Colonic mucosa (tissue), 4 donors: ENCODE data around the gene TNKS2. TPM values are rescaled to one million over a fixed set of nuclear protein-coding genes. Genes with fewer than 3 reads are reported as not detected.

Source experiments
- DNase-seq: peaks from one replicate; pipeline ENCODE4 v3.0.0-alpha.2; 2020
- H3K27ac ChIP-seq: fragments of 200-600 bp; one replicate; pipeline ENCODE4 v1.8.0; 2021
- H3K27me3 ChIP-seq: fragments of 200-600 bp; one replicate; pipeline ENCODE4 v1.8.0; 2021
- H3K36me3 ChIP-seq: fragments of 200-600 bp; one replicate; pipeline ENCODE4 v1.8.0; 2021
- H3K4me1 ChIP-seq: fragments of 200-600 bp; one replicate; pipeline ENCODE4 v1.8.0; 2021; ENCODE audit warnings: mild to moderate bottlenecking
- H3K4me3 ChIP-seq: fragments of 200-600 bp; one replicate; pipeline ENCODE4 v1.8.0; 2021
- H3K9ac ChIP-seq, 2 donors: one replicate each; pipeline ENCODE4 v1.7.0; 2013; ENCODE audit warnings: control low read depth in 2 of 2, low read depth in 2 of 2, low read length in 2 of 2
- H3K9me3 ChIP-seq: fragments of 200-600 bp; one replicate; pipeline ENCODE4 v1.8.0; 2021
- CTCF ChIP-seq: fragments of 200-600 bp; IDR thresholded peaks from one replicate; pipeline ENCODE4 v1.8.0; 2022; ENCODE audit warnings: antibody characterized with exemption, mild to moderate bottlenecking
- intact Hi-C: fragments of 100-400 bp; cut with DNase I; formaldehyde crosslinking; loops from one replicate; pipeline ENCODE4 v1.14.1; 2022
- total RNA-seq, 2 donors: library from RNA; stranded (reverse); fragmentation: NEBNext Ultra II Directional in 1 of 2; extraction: Animal tissue kit (Norgen Biotek cat#: 25700) in 1 of 2; gene quantifications; one replicate each; pipeline ENCODE4 v1.2.1, GENCODE V29; 2021
- donor health status: healthy.
- donor health status: DM: no; HTN: no; CAD: no.
- donor health status: DM: no; HTN: no; CAD: no.

TNKS2 gene
- total RNA-seq, 2 donors from 2014 or later, result 19.3 to 34.1 TPM

DNA sequence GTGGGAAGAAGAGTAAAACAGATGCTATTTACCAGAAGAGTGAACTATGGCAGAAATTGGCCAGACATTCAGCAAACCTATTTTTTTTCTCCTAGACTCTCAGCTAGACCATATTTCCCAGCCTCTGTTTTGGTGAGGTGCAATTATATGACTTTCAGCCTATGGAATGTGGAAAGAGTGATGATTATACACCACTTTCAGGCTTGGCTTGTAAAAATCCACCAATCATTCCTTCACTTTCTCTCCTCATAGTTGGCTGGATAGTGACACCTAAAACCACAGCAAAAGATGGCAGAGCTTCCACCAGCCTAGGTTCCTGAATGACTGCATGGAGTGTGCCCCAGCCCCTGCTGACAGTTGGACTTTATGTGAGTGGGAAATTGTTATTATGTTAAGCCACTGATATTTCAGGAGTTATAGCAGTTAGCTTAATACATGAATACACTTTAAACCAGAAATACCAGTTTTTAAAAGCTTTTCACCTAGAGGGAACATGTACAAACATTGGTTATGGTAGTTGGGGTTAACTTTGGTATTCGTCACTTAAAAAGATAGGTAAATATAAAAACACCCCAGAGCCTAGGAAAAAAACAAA lies 19.1 kb upstream of the TNKS2 start:
- Histone ChIP-seq H3K9ac (no peak overlapping the region), H3K36me3 (no peaks in the 10 kb centered on the region), H3K27me3 (no peaks in the 10 kb centered on the region), H3K4me3 (no peak overlapping the region), H3K9me3 (no peaks in the 10 kb centered on the region), H3K27ac (no peak overlapping the region), H3K4me1 (no peaks in the 10 kb centered on the region)
- intact Hi-C loops, result no loop called here
- TF ChIP-seq CTCF, result no peak
- DNase-seq, result no peak

GRCh38 chr10:91782539-91782938 lies 15.7 kb upstream of the TNKS2 start:
- DNase-seq, result no peak
- Histone ChIP-seq H3K27me3 (no peaks in the 10 kb centered on the region), H3K4me1 (no peaks in the 10 kb centered on the region), H3K9me3 (no peaks in the 10 kb centered on the region), H3K27ac (no peak overlapping the region), H3K4me3 (no peak overlapping the region), H3K9ac (no peak overlapping the region), H3K36me3 (no peaks in the 10 kb centered on the region)
- TF ChIP-seq CTCF, result no peak
- intact Hi-C loops, result no loop called here

GRCh38 chr10:91785830-91786229 lies 12.4 kb upstream of the TNKS2 start:
- Histone ChIP-seq H3K27ac (no peak overlapping the region), H3K9ac (no peak overlapping the region), H3K36me3 (no peaks in the 10 kb centered on the region), H3K4me3 (no peak overlapping the region), H3K4me1 (no peaks in the 10 kb centered on the region), H3K27me3 (no peaks in the 10 kb centered on the region), H3K9me3 (no peaks in the 10 kb centered on the region)
- intact Hi-C loops, result no loop called here
- TF ChIP-seq CTCF, result no peak
- no peak for DNase-seq

DNA sequence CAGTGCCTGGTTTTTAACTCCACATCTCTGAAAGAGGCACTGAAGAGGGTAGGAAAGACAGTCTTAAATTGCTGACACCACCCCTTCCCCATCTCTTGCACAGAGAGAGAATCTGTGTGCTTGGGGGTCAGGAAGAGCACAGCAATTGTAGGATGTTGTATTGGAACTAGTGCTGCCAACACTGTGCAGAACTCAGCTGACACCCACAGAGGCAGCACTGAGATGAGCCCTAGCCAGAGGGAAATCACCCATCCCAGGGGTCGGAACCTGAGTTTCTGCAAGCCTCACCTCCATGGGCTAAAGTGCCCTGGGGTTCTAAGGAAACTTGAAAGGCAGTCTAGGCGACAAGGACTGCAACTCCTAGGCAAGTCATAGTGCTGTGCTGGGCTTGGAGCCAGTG lies 11.0 kb upstream of the TNKS2 start:
- intact Hi-C loops, result no loop called here
- no peak overlapping the region for H3K9ac ChIP-seq
- no peaks in the 10 kb centered on the region for H3K4me1 ChIP-seq
- H3K4me3 ChIP-seq, result no peak overlapping the region
- DNase-seq, result no peak
- TF ChIP-seq CTCF, result no peak
- H3K9me3 ChIP-seq, result no peaks in the 10 kb centered on the region
- H3K27me3 ChIP-seq, result no peaks in the 10 kb centered on the region
- no peaks in the 10 kb centered on the region for H3K36me3 ChIP-seq
- no peak overlapping the region for H3K27ac ChIP-seq

DNA sequence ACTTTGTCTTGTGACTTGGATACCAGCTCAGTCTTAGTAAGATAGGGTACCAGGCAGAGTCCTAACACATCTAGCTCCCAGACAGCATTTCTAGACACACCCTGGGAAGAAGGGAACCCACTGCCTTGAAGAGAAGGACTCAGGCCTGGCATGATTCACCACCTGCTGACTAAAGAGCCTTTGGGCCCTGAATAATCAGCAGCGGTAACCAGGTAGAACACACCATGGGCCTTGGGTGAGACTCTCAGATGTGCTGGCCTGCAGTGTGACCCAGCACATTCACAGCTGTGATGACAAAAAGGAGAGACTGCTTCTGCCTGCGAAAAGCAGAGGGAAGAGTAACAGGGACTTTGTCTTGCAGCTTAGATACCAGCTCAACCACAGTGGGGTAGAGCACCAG lies 10.4 kb upstream of the TNKS2 start:
- intact Hi-C loops, result no loop called here
- DNase-seq, result no peak
- Histone ChIP-seq H3K4me1 (no peaks in the 10 kb centered on the region), H3K4me3 (no peak overlapping the region), H3K9ac (no peak overlapping the region), H3K36me3 (no peaks in the 10 kb centered on the region), H3K27ac (no peak overlapping the region), H3K27me3 (no peaks in the 10 kb centered on the region), H3K9me3 (no peaks in the 10 kb centered on the region)
- TF ChIP-seq CTCF, result no peak
